Body of pancreas (tissue), 4 donors: Measurements from ENCODE around the gene DLG1.

Source experiments
- POLR2A ChIP-seq, 3 donors: fragments of 450-650 bp; IDR thresholded peaks; one replicate each; pipeline ENCODE4 v1.6.1; 2016; ENCODE audit warnings: antibody characterized with exemption in 3 of 3, mild to moderate bottlenecking in 2 of 3
- TF ChIP-seq, protein P1 (sequence below), 7 experiments: fragments of 450-650 bp in 4 of 7; fragments of 200-600 bp in 3 of 7; sonication (generic) in 3 of 7; IDR thresholded peaks; one replicate each; pipeline ENCODE4 v1.5.1; 2016 to 2019; ENCODE audit warnings: antibody characterized with exemption in 7 of 7

DNA sequence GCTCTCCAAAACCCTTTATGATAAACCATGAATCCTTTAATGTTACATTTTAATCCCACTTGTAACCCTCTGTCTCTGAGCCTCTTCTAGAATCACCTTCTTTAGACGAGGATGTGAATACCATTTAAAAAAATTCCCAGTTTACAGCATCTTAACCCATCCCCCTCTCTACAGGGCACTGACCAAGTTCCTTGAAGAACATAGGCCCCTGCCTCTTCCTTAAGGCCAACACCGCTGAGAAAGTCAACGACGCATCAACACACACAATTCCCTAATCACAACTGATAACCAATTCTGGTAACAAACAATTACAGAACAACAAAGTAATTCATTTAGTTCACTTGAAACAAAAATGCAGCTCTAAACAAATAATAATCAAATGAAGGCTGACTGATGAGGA, 130.3 kb downstream of the DLG1 start:
- TF ChIP-seq, protein P1, sequence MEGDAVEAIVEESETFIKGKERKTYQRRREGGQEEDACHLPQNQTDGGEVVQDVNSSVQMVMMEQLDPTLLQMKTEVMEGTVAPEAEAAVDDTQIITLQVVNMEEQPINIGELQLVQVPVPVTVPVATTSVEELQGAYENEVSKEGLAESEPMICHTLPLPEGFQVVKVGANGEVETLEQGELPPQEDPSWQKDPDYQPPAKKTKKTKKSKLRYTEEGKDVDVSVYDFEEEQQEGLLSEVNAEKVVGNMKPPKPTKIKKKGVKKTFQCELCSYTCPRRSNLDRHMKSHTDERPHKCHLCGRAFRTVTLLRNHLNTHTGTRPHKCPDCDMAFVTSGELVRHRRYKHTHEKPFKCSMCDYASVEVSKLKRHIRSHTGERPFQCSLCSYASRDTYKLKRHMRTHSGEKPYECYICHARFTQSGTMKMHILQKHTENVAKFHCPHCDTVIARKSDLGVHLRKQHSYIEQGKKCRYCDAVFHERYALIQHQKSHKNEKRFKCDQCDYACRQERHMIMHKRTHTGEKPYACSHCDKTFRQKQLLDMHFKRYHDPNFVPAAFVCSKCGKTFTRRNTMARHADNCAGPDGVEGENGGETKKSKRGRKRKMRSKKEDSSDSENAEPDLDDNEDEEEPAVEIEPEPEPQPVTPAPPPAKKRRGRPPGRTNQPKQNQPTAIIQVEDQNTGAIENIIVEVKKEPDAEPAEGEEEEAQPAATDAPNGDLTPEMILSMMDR (IDR thresholded peaks at IDR 0.05): no peak
- no peak for TF ChIP-seq POLR2A (IDR thresholded peaks at IDR 0.05)
